ENCODE measurements around the gene ZBTB24.

The ZBTB24 gene

GRCh38 chr6:109454496-109455436 is 28.3 kb downstream of the ZBTB24 start:
- TF ChIP-seq GATA2 (IDR thresholded peaks at IDR 0.05; ENCODE audit: low read depth, low read length) (no peak), GATA3 (IDR thresholded peaks at IDR 0.05; ENCODE audit: low read depth, low read length) (no peak)

- TF ChIP-seq GATA3 (IDR thresholded peaks at IDR 0.05; ENCODE audit: low read depth, low read length) (no peak), GATA2 (IDR thresholded peaks at IDR 0.05; ENCODE audit: low read depth, low read length) (no peak)
These were observed 29.2 kb downstream of the ZBTB24 start for GRCh38 chr6:109453594-109454495.

- no peak for TF ChIP-seq GATA2 (IDR thresholded peaks at IDR 0.05; ENCODE audit: low read depth, low read length)
- no peak for TF ChIP-seq GATA3 (IDR thresholded peaks at IDR 0.05; ENCODE audit: low read depth, low read length)
These were observed 29.9 kb downstream of the ZBTB24 start for GRCh38 chr6:109453156-109453555.

GRCh38 chr6:109452181-109452580 is 30.8 kb downstream of the ZBTB24 start:
- TF ChIP-seq GATA2 (IDR thresholded peaks at IDR 0.05; ENCODE audit: low read depth, low read length): no peak
- TF ChIP-seq GATA3 (IDR thresholded peaks at IDR 0.05; ENCODE audit: low read depth, low read length): no peak

- no peak for TF ChIP-seq GATA3 (IDR thresholded peaks at IDR 0.05; ENCODE audit: low read depth, low read length)
- no peak for TF ChIP-seq GATA2 (IDR thresholded peaks at IDR 0.05; ENCODE audit: low read depth, low read length)
These were observed 31.6 kb downstream of the ZBTB24 start for GRCh38 chr6:109451376-109451775.

GRCh38 chr6:109450801-109451200 is 32.2 kb downstream of the ZBTB24 start:
- no peak for TF ChIP-seq GATA2 (IDR thresholded peaks at IDR 0.05; ENCODE audit: low read depth, low read length)
- no peak for TF ChIP-seq GATA3 (IDR thresholded peaks at IDR 0.05; ENCODE audit: low read depth, low read length)

GRCh38 chr6:109449795-109450673 is 33.0 kb downstream of the ZBTB24 start:
- TF ChIP-seq GATA2 (IDR thresholded peaks at IDR 0.05; ENCODE audit: low read depth, low read length) (no peak), GATA3 (IDR thresholded peaks at IDR 0.05; ENCODE audit: low read depth, low read length) (no peak)

- TF ChIP-seq GATA3 (IDR thresholded peaks at IDR 0.05; ENCODE audit: low read depth, low read length) (no peak), GATA2 (IDR thresholded peaks at IDR 0.05; ENCODE audit: low read depth, low read length) (no peak)
These were observed 33.8 kb downstream of the ZBTB24 start for GRCh38 chr6:109449064-109449794.

- TF ChIP-seq GATA2 (IDR thresholded peaks at IDR 0.05; ENCODE audit: low read depth, low read length) (no peak), GATA3 (IDR thresholded peaks at IDR 0.05; ENCODE audit: low read depth, low read length) (no peak)
These were observed 34.4 kb downstream of the ZBTB24 start for GRCh38 chr6:109448615-109449014.

- TF ChIP-seq GATA2 (IDR thresholded peaks at IDR 0.05; ENCODE audit: low read depth, low read length) (no peak), GATA3 (IDR thresholded peaks at IDR 0.05; ENCODE audit: low read depth, low read length) (no peak)
These were observed 35.0 kb downstream of the ZBTB24 start for GRCh38 chr6:109447878-109448555.

GRCh38 chr6:109447087-109447486 is 35.9 kb downstream of the ZBTB24 start:
- TF ChIP-seq GATA3 (IDR thresholded peaks at IDR 0.05; ENCODE audit: low read depth, low read length): no peak
- no peak for TF ChIP-seq GATA2 (IDR thresholded peaks at IDR 0.05; ENCODE audit: low read depth, low read length)

- TF ChIP-seq GATA2 (IDR thresholded peaks at IDR 0.05; ENCODE audit: low read depth, low read length): no peak
- no peak for TF ChIP-seq GATA3 (IDR thresholded peaks at IDR 0.05; ENCODE audit: low read depth, low read length)
These were observed 36.5 kb downstream of the ZBTB24 start for GRCh38 chr6:109446541-109446940.
